ENCODE results near the gene NR2C2AP.
A peak's percentile ranks its signal among the peaks of the same experiment; 100 is the strongest.

The NR2C2AP gene

GRCh38 chr19:19214892-19215291 lies 11.7 kb upstream of the NR2C2AP start:
- DNase-seq (ENCODE audit: low read depth): no peak

DNA sequence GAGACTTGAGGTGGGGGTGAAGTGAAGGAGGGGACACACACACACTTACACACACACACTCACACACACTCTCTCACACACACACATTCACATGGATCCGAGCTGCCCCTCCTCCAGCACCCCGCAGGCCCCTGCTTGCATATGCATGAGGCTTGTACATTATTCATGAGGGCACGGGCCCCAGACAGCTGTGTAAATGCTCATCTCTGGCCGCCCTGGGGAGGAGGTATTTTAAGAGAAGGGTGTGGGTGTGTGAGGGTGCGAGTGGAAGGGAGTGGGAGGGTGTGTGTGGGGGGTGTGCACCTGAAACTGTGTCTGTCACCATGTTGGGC lies 10.9 kb upstream of the NR2C2AP start:
- no peak for DNase-seq (ENCODE audit: low read depth)

DNA sequence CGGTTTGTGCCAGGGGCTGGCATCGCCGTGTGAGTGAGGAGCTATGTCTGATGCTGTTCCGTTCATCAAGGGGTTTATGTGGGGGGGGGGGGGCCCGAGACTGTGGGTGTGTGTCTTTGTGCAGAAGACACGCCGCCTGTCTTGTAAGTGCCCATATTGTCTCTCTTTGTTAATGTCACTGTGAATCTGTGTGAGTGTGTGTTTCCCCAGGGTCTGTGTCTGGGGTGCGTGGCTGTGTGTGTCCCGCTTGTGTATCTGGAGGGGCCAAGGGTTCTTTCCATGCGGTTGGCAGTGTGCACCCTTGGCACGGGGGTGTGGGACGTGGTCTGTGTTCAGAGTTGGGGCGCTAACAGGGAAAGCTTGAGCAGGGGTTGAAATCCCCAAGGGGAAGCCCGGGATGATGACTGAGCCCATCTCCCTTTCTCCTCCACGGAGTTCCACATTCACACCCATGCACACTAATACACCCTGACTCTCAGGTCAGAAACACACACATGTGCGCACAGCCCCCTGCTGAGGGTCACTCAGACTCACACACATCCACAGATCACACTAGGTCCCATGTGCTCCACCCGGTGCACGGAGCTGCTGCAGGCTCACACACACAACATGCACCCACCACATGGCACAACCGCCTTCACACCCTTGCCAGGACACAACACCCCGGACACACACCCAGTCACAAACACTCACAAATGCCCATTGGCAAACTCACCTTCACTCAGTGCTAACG lies 10.4 kb upstream of the NR2C2AP start:
- no peak for DNase-seq (ENCODE audit: low read depth)

GRCh38 chr19:19212916-19213315 lies 9.7 kb upstream of the NR2C2AP start:
- no peak for DNase-seq (ENCODE audit: low read depth)

GRCh38 chr19:19211499-19212420 lies 8.5 kb upstream of the NR2C2AP start, which contains the start of gene NCAN:
NCAN (plus strand) TSS chr19:19211958; CDS start chr19:19216954, 4,996 bp downstream.
- no peak for DNase-seq (ENCODE audit: low read depth)

- DNase-seq (ENCODE audit: low read depth): no peak
These were observed 6.2 kb upstream of the NR2C2AP start for GRCh38 chr19:19209372-19209771.

DNA sequence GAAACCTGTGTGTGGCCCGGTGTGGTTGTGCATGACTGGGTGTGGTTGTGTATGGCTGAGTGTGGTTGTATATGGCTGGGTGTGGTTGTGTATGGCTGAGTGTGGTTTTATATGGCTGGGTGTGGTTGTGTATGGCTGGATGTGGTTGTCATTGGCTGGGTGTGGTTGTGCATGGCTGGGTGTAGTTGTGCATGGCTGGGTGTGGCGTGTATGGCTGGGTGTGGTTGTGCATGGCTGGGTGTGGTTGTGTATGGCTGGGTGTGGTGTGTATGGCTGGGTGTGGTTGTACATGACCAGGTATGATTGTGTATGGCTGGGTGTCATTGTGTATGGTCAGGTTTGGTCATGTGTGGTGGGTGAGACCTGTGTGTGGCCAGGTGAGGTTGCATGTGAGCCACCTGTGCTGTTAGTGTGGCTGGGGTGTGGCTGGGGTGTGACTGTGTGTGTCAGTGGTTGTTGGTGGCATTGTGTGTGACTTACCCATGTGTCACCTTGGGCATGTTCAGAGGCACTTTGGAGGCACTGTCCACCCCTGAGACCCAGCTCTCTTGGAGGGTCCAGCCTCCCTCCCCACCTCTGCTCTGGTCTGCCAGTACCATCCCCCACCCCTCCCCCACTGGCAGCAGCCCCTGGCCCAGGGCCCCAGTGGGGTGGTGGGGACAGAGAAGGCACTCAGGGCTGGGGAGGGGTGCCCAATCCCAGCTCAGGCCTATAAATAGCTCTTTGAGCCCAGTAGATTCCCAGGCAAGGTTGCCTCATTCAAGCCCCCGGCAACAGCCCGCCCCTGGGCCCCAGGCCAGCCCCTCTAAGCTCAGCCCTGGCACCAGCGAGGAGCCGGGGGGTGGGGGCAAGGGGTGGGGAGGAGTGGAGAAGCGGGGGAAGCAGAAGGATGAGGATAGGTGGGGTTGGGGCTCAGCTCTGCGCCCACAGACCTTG lies 4.7 kb upstream of the NR2C2AP start:
- no peak for DNase-seq (ENCODE audit: low read depth)

GRCh38 chr19:19206938-19207337 lies 3.7 kb upstream of the NR2C2AP start:
- no peak for DNase-seq (ENCODE audit: low read depth)

DNA sequence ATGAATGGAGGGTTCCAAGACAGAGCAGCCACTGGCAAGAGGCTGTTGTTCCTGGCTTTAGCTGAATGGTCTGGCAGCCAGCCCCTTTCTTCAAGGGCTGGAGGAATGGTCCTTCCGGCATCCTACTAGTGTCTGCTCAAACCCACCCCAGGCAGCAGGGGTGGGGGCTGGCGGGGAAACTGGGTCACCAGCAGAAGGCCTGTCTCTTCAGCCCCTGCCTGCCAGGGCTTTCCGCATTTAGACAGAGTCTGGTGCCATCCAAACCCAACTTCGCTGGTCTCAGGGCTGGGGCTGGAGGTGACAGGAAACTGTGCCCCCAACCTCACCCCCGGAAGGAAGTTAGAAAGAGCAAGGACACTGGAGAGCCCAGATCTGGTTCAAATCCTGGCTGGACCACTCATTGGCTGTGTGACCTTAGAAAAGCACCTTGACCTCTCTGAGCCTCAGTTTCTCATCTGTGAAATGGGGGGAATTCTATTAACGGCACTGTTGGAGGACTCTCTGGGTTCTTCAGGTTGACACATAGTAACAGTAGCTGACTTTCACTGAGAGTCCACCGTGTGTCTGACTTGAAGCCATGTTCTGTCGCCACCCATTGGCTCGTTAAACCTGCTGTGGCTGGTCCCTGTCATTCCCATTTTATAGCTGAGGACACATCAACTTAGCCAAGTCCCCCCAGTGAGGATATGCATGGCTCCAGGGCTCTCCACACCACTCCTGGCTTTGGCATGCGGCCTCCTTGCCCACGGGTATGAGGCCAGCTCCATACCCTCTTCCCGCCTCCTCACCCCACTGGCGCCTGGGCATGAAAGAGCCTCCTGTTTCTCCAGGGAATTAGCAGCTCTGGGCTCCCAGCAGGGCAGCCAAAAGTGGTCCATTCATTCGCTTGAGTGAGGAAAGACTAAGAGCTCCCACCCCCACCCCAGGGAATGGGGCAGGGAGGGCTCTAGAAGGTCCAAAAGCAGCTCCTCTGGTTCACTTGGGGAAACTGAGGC lies 2.5 kb upstream of the NR2C2AP start:
- DNase-seq (ENCODE audit: low read depth): no peak

GRCh38 chr19:19204181-19204580 lies 967 bp upstream of the NR2C2AP start:
- no peak for DNase-seq (ENCODE audit: low read depth)

DNA sequence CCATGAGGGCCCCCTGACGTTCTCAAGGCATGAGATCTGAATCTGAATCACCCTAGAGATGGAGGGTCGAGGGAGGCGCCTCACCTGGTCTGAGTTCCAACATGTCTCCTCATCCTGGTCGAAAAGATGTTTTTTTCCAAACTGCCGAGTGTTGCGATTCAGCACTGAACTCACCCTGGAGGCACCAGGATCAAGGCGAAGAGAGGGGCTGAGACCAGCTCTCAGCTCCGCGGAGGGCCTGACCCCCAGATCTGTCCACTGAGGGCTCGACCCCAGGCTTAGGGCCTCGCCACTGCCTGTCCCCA lies 555 bp downstream of the NR2C2AP start:
- no peak for DNase-seq (ENCODE audit: low read depth)

DNA sequence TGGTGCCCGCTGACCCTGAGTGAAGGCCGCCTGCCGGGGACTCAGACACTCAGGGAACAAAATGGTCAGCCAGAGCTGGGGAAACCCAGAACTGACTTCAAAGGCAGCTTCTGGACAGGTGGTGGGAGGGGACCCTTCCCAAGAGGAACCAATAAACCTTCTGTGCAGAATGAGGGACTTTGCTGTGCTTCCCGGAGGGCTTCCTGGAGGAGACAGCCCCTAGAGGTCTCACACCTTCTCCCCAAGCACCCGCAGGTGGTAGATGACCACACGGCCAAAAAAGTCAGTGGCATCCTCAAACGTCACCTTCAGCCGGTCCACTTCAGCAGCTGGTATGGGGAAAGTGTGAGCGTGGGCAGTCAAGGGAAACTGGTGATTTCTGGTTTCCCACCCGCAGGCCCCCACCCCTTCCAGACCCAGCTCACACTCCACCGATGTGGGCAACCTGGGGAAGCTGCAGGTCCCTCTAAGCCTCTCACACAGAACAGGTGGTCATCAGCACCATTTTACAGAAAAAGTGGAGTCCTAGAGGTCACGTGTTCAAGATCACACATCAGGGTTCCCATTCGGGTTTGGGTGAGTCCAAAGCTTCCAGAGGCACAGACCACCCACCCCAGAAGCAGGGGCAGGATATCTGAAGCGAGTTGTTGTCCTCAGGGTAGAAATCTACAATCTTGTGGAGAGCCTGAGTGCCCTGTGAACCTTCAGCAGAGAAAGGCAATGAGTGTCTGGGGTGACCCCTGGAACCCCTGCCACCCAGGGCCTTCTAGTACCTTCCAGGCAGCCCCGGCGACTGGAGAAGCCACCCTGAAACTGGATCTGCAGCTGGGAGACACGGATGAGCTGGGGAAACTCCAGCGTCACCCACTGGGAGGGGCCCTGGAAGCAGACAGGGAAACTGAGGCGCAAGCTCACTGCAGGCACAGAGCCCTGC lies 1.2 kb downstream of the NR2C2AP start:
- no peak for DNase-seq (ENCODE audit: low read depth)

DNA sequence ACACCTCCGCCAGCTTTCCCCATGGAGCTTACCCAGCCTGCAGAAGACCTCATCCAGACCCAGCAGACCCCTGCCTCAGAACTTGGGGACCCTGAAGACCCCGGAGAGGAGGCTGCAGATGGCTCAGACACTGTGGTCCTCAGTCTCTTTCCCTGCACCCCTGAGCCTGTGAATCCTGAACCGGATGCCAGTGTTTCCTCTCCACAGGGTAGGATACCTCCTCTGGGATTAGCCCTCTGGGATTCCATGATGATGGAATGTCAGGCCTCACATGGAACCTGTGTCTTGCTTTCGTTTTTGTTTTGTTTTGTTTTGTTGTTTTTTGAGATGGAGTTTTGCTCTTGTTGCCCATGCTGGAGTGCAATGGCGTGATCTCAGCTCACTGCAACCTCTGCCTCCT lies 9.3 kb downstream of the NR2C2AP start:
- no peak for DNase-seq (ENCODE audit: low read depth)

GRCh38 chr19:19192910-19193423 lies 10.2 kb downstream of the NR2C2AP start:
- DNase-seq (ENCODE audit: low read depth): no peak

DNA sequence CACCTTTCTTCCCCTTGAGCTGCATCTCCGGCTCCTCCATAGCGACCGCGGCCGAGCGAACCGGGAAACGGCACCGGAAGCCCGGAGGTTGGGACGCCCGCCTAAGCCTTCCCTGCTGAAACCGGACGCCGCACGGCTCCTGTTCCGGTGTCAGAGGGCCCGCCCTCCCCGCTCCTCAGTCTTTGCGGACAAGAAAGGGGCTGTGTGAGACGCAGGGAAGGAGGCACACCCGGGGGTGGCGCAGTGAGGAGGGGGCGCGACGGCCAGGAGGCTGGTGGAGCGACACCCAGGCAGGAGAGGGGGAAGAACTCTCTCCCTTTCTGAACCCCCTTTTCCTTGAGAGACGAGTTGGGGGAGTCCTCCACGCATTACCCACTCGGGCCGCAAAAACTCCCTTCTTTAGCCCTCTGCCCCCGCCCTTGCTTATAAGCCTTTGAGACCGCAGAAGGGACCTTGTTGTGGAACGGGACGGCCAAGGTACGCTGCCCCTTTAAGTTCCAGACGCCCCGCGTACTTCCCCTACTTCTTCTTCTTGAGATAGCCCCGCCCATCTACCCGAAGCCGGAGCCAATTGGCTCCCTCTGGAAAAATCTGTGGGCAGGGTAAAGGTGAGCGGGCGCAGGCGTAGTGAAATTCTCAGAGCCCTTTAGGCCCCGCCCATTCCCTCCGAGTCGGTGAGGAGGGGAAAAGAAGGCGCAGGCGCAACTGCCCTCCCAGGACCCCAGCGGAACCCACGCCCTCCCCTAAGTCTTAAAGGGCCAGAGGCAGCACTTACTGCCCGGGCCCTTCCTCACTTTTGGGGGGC lies 10.9 kb downstream of the NR2C2AP start, which contains the start of the genes BORCS8 and RFXANK:
Gene BORCS8 (minus strand): TSS at position 75 of the 805 bp plus-strand sequence. CDS start 35 bp downstream, at position 40.
Gene RFXANK (plus strand): TSS at position 181 of the 805 bp plus-strand sequence. CDS start 1,689 bp downstream, outside the sequence.
- peak; percentile 98 for DNase-seq (ENCODE audit: low read depth)

DNA sequence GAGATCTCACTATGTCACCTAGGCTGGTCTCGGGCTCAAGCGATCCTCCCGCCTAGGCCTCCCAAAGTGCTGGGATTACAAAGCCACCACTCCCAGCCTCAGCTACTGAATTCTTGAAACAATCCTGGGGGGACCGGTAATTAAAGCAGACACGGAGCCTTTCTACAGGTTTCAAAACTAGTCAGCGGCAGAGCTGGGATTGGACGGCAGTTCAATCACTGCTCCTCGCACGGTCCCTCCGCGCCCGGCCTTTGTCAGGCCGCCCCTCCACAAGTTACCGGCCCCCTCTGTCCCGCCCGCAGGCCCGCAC lies 11.5 kb downstream of the NR2C2AP start:
- DNase-seq (ENCODE audit: low read depth): no peak

DNA sequence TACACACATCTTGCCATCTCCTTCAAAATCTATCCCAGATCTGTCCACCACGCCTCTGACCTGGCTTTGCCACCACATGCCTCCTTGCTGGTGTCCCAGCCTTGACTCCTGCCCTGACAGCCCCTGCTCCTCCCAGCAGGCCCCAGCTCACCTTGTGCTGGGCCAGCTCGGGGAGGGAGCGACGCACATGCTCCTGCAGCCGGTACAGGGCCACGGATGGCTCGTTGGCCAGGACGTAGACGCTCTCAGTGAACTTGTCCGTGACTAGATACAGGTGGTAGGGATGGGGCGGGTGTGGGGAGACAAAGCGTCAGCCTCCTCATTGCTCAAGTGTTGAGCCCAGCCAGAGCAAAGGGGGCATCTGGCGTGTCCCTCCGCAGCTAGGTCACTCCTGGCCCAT lies 16.5 kb downstream of the NR2C2AP start:
- no peak for DNase-seq (ENCODE audit: low read depth)

- peak; percentile 41 for DNase-seq (ENCODE audit: low read depth)
These were observed 17.1 kb downstream of the NR2C2AP start for GRCh38 chr19:19185853-19186740.
